ENCODE measurements around the gene ZNF574. TPM values are rescaled to one million over a fixed set of nuclear protein-coding genes. Genes with fewer than 3 reads are reported as not detected.

Gene ZNF574
- 16.1 and 25.2 TPM in 2 replicates for total RNA-seq

GRCh38 chr19:42075616-42076379 lies at the start of gene ZNF574:
ZNF574 (plus strand) TSS chr19:42076166; CDS start chr19:42078607, 2,441 bp downstream.

GRCh38 chr19:42069619-42070351 lies 6.2 kb upstream of the ZNF574 start, which contains the start of gene GRIK5:
GRIK5 (minus strand) TSS chr19:42070206; CDS start chr19:42065770, 4,436 bp downstream.

Other genes starting within 250 kb of the ZNF574 start
- not detected in 2 replicates for gene LYPD4, start 231.5 kb upstream of the ZNF574 start, total RNA-seq
- gene DMRTC2, start 231.1 kb upstream of the ZNF574 start, total RNA-seq: not detected in 2 replicates
- 2,184 and 2,295 TPM in 2 replicates for gene RPS19, start 215.9 kb upstream of the ZNF574 start, total RNA-seq
- gene CD79A, start 198.9 kb upstream of the ZNF574 start, total RNA-seq: not detected in 2 replicates
- gene ARHGEF1, start 193.0 kb upstream of the ZNF574 start, total RNA-seq: 50.2 and 63.1 TPM in 2 replicates
- 0.07 TPM in 1 of 2 replicates, not detected in the other for gene ERFL, start 147.7 kb upstream of the ZNF574 start, total RNA-seq
- gene RABAC1, start 116.8 kb upstream of the ZNF574 start, total RNA-seq: 166 and 177 TPM in 2 replicates
- gene ATP1A3, start 81.9 kb upstream of the ZNF574 start, total RNA-seq: 0.33 TPM in 1 of 2 replicates, not detected in the other
- gene GRIK5, start 6.0 kb upstream of the ZNF574 start, total RNA-seq: 0.21 TPM in 1 of 2 replicates, not detected in the other
- 1.1 and 1.3 TPM in 2 replicates for gene POU2F2, start 56.3 kb downstream of the ZNF574 start, total RNA-seq
- 32.8 and 39.8 TPM in 2 replicates for gene DEDD2, start 141.5 kb downstream of the ZNF574 start, total RNA-seq
- 5.8 and 8.0 TPM in 2 replicates for gene ZNF526, start 144.1 kb downstream of the ZNF574 start, total RNA-seq
- gene GSK3A, start 166.4 kb downstream of the ZNF574 start, total RNA-seq: 20.6 and 27.2 TPM in 2 replicates
- gene ERF, start 179.0 kb downstream of the ZNF574 start, total RNA-seq: 53.3 and 97.8 TPM in 2 replicates
- gene CIC, start 193.1 kb downstream of the ZNF574 start, total RNA-seq: 45.3 and 65.0 TPM in 2 replicates
- gene PRR19, start 226.0 kb downstream of the ZNF574 start, total RNA-seq: 0.33 and 1.3 TPM in 2 replicates
- gene PAFAH1B3, start 226.5 kb downstream of the ZNF574 start, total RNA-seq: 98.1 and 101 TPM in 2 replicates
- not detected in 2 replicates for gene TMEM145, start 237.1 kb downstream of the ZNF574 start, total RNA-seq
- 17.3 and 17.5 TPM in 2 replicates for gene MEGF8, start 249.5 kb downstream of the ZNF574 start, total RNA-seq